Liver (tissue), 9 donors: ENCODE results near the gene SPATA16. TPM values are rescaled to one million over a fixed set of nuclear protein-coding genes. Genes with fewer than 3 reads are reported as not detected.

Experiments used
- DNase-seq: peaks from one replicate; pipeline ENCODE4 v3.0.0-alpha.2; 2017; ENCODE audit warnings: low spot score
- H3K27ac ChIP-seq, 2 donors: one replicate each; pipeline ENCODE4 v1.7.0; 2013; ENCODE audit warnings: inconsistent platforms in 2 of 2, low read length in 2 of 2, control low read depth in 1 of 2, low read depth in 1 of 2, mild to moderate bottlenecking in 1 of 2
- H3K27me3 ChIP-seq, 4 donors: one replicate each; pipeline versions ENCODE4 v1.6.1 to v1.7.0; 2013; ENCODE audit warnings: low read length in 3 of 4, inconsistent platforms in 1 of 4, mild to moderate bottlenecking in 1 of 4, moderate library complexity in 1 of 4; ENCODE audit not compliant: control insufficient read depth in 4 of 4, insufficient read depth in 4 of 4
- H3K36me3 ChIP-seq, 4 donors: one replicate each; pipeline versions ENCODE4 v1.6.1 to v1.7.0; 2013; ENCODE audit warnings: low read length in 3 of 4, mild to moderate bottlenecking in 3 of 4, low read depth in 1 of 4, moderate library complexity in 1 of 4; ENCODE audit not compliant: control insufficient read depth in 4 of 4, insufficient read depth in 3 of 4
- H3K4me1 ChIP-seq, 4 donors: one replicate each; pipeline versions ENCODE4 v1.6.1 to v1.7.0; 2013; ENCODE audit warnings: low read length in 3 of 4, mild to moderate bottlenecking in 3 of 4, moderate library complexity in 1 of 4; ENCODE audit not compliant: control insufficient read depth in 4 of 4, insufficient read depth in 4 of 4
- H3K4me3 ChIP-seq, 3 donors: one replicate each; pipeline versions ENCODE4 v1.6.1 to v1.7.0; 2013; ENCODE audit warnings: low read length in 3 of 3, control low read depth in 1 of 3, low read depth in 1 of 3, mild to moderate bottlenecking in 1 of 3
- H3K9ac ChIP-seq, 2 donors: one replicate each; pipeline ENCODE4 v1.7.0; 2013; ENCODE audit warnings: low read length in 2 of 2, mild to moderate bottlenecking in 2 of 2, moderate library complexity in 2 of 2, control low read depth in 1 of 2, low read depth in 1 of 2
- H3K9me3 ChIP-seq, 4 donors: one replicate each; pipeline versions ENCODE4 v1.6.1 to v1.7.0; 2013; ENCODE audit warnings: low read length in 3 of 4; ENCODE audit not compliant: control insufficient read depth in 4 of 4
- ATF3 ChIP-seq: IDR thresholded peaks from 2 replicates; pipeline ENCODE4 v1.6.1; 2016; ENCODE audit warnings: antibody characterized with exemption
- CTCF ChIP-seq: fragments of 150-350 bp; IDR thresholded peaks from 2 replicates; pipeline ENCODE4 v1.5.1; 2017; ENCODE audit warnings: improper control_type of control experiment, low read depth, low read length; ENCODE audit not compliant: missing input control
- EGR1 ChIP-seq, 2 donors: IDR thresholded peaks; 2 replicates each; pipeline ENCODE4 v1.6.1; 2016 to 2018; ENCODE audit warnings: antibody characterized with exemption in 2 of 2, low read depth in 2 of 2
- FOXA1 ChIP-seq: IDR thresholded peaks from 2 replicates; pipeline ENCODE4 v1.6.1; 2016; ENCODE audit warnings: antibody characterized with exemption
- FOXA2 ChIP-seq: IDR thresholded peaks from 2 replicates; pipeline ENCODE4 v1.6.1; 2016; ENCODE audit warnings: antibody characterized with exemption
- GABPA ChIP-seq, 2 donors: IDR thresholded peaks in 1 of 2; conservative IDR thresholded peaks in 1 of 2; 2 replicates each; pipeline ENCODE4 v1.6.1; 2016; ENCODE audit warnings: antibody characterized with exemption in 2 of 2, mild to moderate bottlenecking in 1 of 2, moderate library complexity in 1 of 2
- HNF4A ChIP-seq, 2 donors: conservative IDR thresholded peaks; 2 replicates each; pipeline ENCODE4 v1.6.1; 2016; ENCODE audit warnings: antibody characterized with exemption in 2 of 2, mild to moderate bottlenecking in 2 of 2
- HNF4G ChIP-seq: IDR thresholded peaks from 2 replicates; pipeline ENCODE4 v1.6.1; 2016; ENCODE audit warnings: antibody characterized with exemption
- JUND ChIP-seq, 2 donors: IDR thresholded peaks; 2 replicates each; pipeline ENCODE4 v1.6.1; 2016; ENCODE audit warnings: antibody characterized with exemption in 2 of 2
- MAX ChIP-seq: IDR thresholded peaks from 2 replicates; pipeline ENCODE4 v1.6.1; 2016; ENCODE audit warnings: antibody characterized with exemption
- NR2F2 ChIP-seq: IDR thresholded peaks from 2 replicates; pipeline ENCODE4 v1.6.1; 2016; ENCODE audit warnings: antibody characterized with exemption
- RAD21 ChIP-seq, 2 donors: IDR thresholded peaks; 2 replicates each; pipeline ENCODE4 v1.6.1; 2016; ENCODE audit warnings: antibody characterized with exemption in 2 of 2, mild to moderate bottlenecking in 2 of 2
- RXRA ChIP-seq, 2 donors: IDR thresholded peaks; 2 replicates each; pipeline ENCODE4 v1.6.1; 2017 to 2018; ENCODE audit warnings: antibody characterized with exemption in 2 of 2, mild to moderate bottlenecking in 1 of 2
- SP1 ChIP-seq: IDR thresholded peaks from 2 replicates; pipeline ENCODE4 v1.6.1; 2018; ENCODE audit warnings: antibody characterized with exemption, mild to moderate bottlenecking
- TAF1 ChIP-seq: conservative IDR thresholded peaks from 2 replicates; pipeline ENCODE4 v1.6.1; 2016; ENCODE audit warnings: antibody characterized with exemption, mild to moderate bottlenecking
- YY1 ChIP-seq: IDR thresholded peaks from 2 replicates; pipeline ENCODE4 v1.6.1; 2016; ENCODE audit warnings: antibody characterized with exemption, mild to moderate bottlenecking
- ZBTB33 ChIP-seq: IDR thresholded peaks from 2 replicates; pipeline ENCODE4 v1.6.1; 2016; ENCODE audit warnings: antibody characterized with exemption
- WGBS: extraction: QIAGEN DNeasy Blood & Tissue Kit; methylation state at CpG from one replicate; pipeline ENCODE4 v1.1.7; 2013; 5-methylcytosine and 5-hydroxymethylcytosine counted together
- polyA plus RNA-seq, 2 donors: library from polyadenylated mRNA; stranded (reverse) in 1 of 2; unstranded in 1 of 2; fragments of 200-250 nt in 1 of 2; fragments of >200 nt in 1 of 2; fragmentation: Nextera tagmentation in 1 of 2; extraction: Ambion mirVana in 1 of 2; gene quantifications; one replicate each; pipeline versions ENCODE4 v1.2.1 to v1.2.3, GENCODE V29; 2013 to 2015
- total RNA-seq, 2 donors: library from RNA; depleted of rRNA; stranded (reverse); fragments of >200 nt; gene quantifications; one replicate each; pipeline ENCODE4 v1.2.3, GENCODE V29; 2014
- TF ChIP-seq, protein P1 (sequence below): IDR thresholded peaks from 2 replicates; pipeline ENCODE4 v1.6.1; 2016; ENCODE audit warnings: antibody characterized with exemption, mild to moderate bottlenecking
- donor health status: healthy.
- donor health status: healthy.
- donor health status: healthy.
- donor health status: healthy.
- donor health status: healthy.

The SPATA16 gene
- total and polyA plus RNA-seq, 4 donors = not detected

DNA sequence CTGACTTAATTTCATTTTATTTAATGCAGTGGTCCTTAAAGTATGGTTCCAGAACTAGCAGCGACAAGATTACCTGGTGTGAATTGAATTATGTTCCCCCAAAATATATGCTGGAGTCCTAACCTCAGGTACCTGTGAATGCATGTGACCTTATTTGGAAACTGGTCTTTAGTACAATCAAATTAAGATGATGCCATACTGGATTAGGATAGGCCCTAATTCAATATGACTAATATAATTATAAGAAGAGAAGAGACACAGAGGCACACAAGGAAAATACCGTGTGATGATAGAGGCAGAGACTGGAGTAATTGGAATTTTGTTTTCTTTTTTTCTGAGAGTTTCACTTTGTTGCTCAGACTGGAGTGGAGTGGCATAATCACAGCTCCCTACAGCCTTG, 12.6 kb upstream of the SPATA16 start:
- TF ChIP-seq ATF3 (no peak), FOXA2 (no peak), MAX (no peak), HNF4A (conservative IDR thresholded peaks at IDR 0.05) (no peak), FOXA1 (no peak), RXRA (IDR thresholded peaks at IDR 0.05) (no peak), YY1 (no peak), GABPA (IDR thresholded peaks at IDR 0.05 in 1 of 2, conservative IDR thresholded peaks at IDR 0.05 in 1 of 2) (no peak), CTCF (no peak), HNF4G (no peak), TAF1 (no peak), SP1 (no peak), NR2F2 (no peak), EGR1 (IDR thresholded peaks at IDR 0.05; ENCODE audit: low read depth in 2 of 2) (no peak), JUND (IDR thresholded peaks at IDR 0.05) (no peak), ZBTB33 (no peak), RAD21 (IDR thresholded peaks at IDR 0.05) (no peak)
- TF ChIP-seq, protein P1, sequence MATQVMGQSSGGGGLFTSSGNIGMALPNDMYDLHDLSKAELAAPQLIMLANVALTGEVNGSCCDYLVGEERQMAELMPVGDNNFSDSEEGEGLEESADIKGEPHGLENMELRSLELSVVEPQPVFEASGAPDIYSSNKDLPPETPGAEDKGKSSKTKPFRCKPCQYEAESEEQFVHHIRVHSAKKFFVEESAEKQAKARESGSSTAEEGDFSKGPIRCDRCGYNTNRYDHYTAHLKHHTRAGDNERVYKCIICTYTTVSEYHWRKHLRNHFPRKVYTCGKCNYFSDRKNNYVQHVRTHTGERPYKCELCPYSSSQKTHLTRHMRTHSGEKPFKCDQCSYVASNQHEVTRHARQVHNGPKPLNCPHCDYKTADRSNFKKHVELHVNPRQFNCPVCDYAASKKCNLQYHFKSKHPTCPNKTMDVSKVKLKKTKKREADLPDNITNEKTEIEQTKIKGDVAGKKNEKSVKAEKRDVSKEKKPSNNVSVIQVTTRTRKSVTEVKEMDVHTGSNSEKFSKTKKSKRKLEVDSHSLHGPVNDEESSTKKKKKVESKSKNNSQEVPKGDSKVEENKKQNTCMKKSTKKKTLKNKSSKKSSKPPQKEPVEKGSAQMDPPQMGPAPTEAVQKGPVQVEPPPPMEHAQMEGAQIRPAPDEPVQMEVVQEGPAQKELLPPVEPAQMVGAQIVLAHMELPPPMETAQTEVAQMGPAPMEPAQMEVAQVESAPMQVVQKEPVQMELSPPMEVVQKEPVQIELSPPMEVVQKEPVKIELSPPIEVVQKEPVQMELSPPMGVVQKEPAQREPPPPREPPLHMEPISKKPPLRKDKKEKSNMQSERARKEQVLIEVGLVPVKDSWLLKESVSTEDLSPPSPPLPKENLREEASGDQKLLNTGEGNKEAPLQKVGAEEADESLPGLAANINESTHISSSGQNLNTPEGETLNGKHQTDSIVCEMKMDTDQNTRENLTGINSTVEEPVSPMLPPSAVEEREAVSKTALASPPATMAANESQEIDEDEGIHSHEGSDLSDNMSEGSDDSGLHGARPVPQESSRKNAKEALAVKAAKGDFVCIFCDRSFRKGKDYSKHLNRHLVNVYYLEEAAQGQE = no peak
- WGBS = 81% methylated on average over 2 of the region's 2 CpGs
- Histone ChIP-seq H3K27ac (no peak overlapping the region), H3K4me1 (no peaks in the 10 kb centered on the region), H3K9me3 (no peaks in the 10 kb centered on the region), H3K36me3 (no peaks in the 10 kb centered on the region), H3K27me3 (no peaks in the 10 kb centered on the region), H3K9ac (no peak overlapping the region), H3K4me3 (no peak overlapping the region)
- DNase-seq = no peak

- no peak overlapping the region for H3K9ac ChIP-seq
- no peak for TF ChIP-seq HNF4A (conservative IDR thresholded peaks at IDR 0.05)
- TF ChIP-seq, protein P1 = no peak
- TF ChIP-seq CTCF = no peak
- no peak for TF ChIP-seq JUND (IDR thresholded peaks at IDR 0.05)
- no peak for TF ChIP-seq SP1
- TF ChIP-seq FOXA2 = no peak
- no peak for TF ChIP-seq RXRA (IDR thresholded peaks at IDR 0.05)
- TF ChIP-seq EGR1 (IDR thresholded peaks at IDR 0.05; ENCODE audit: low read depth in 2 of 2) = no peak
- no peak for TF ChIP-seq RAD21 (IDR thresholded peaks at IDR 0.05)
These were observed 1.6 kb downstream of the SPATA16 start for GRCh38 chr3:173139420-173139819.

More at GRCh38 chr3:173139420-173139819, 1.6 kb downstream of the SPATA16 start:
- no peaks in the 10 kb centered on the region for H3K36me3 ChIP-seq
- WGBS = 89% methylated on average over 2 of the region's 2 CpGs
- no peak for DNase-seq
- no peak overlapping the region for H3K4me3 ChIP-seq
- no peak overlapping the region for H3K27ac ChIP-seq
- no peaks in the 10 kb centered on the region for H3K9me3 ChIP-seq
- no peaks in the 10 kb centered on the region for H3K27me3 ChIP-seq
- no peaks in the 10 kb centered on the region for H3K4me1 ChIP-seq
